Peyer's patch (tissue), 4 donors: ENCODE data around the gene LTO1. TPM values are rescaled to one million over a fixed set of nuclear protein-coding genes. Genes with fewer than 3 reads are reported as not detected.
A peak's percentile ranks its signal among the peaks of the same experiment; 100 is the strongest.

Experiments used
- DNase-seq, 3 donors: peaks; one replicate each; pipeline ENCODE4 v3.0.0-alpha.2; 2017 to 2019
- H3K27ac ChIP-seq, 4 donors: fragments of 200-600 bp; sonication (generic); one replicate each; pipeline ENCODE4 v1.5.1; 2016 to 2019
- H3K27me3 ChIP-seq, 2 donors: fragments of 200-600 bp; sonication (generic); one replicate each; pipeline ENCODE4 v1.5.1; 2019
- H3K36me3 ChIP-seq, 3 donors: fragments of 200-600 bp; sonication (generic); one replicate each; pipeline ENCODE4 v1.5.1; 2016 to 2019
- H3K4me1 ChIP-seq, 4 donors: fragments of 200-600 bp; sonication (generic); one replicate each; pipeline ENCODE4 v1.5.1; 2016 to 2019
- H3K4me3 ChIP-seq, 4 donors: fragments of 200-600 bp; sonication (generic); 1 replicate in 3 of 4; 2 replicates in 1 of 4; pipeline ENCODE4 v1.5.1; 2016 to 2019; ENCODE audit warnings: mild to moderate bottlenecking in 1 of 4
- H3K9me3 ChIP-seq, 4 donors: fragments of 200-600 bp; sonication (generic); one replicate each; pipeline ENCODE4 v1.5.1; 2016 to 2019; ENCODE audit warnings: mild to moderate bottlenecking in 1 of 4
- CTCF ChIP-seq, 6 experiments: fragments of 450-650 bp in 4 of 6; fragments of 200-600 bp in 2 of 6; sonication (generic) in 1 of 6; IDR thresholded peaks; one replicate each; pipeline ENCODE4 v1.5.1; 2017 to 2019; ENCODE audit warnings: antibody characterized with exemption in 6 of 6, mild to moderate bottlenecking in 3 of 6, moderate library complexity in 1 of 6
- POLR2A ChIP-seq, 2 donors: fragments of 450-650 bp; IDR thresholded peaks; one replicate each; pipeline ENCODE4 v1.5.1; 2017; ENCODE audit warnings: antibody characterized with exemption in 2 of 2, mild to moderate bottlenecking in 2 of 2, moderate library complexity in 2 of 2
- total RNA-seq, 4 donors: library from RNA; depleted of rRNA; stranded (reverse); fragments of >200 nt; gene quantifications; one replicate each; pipeline ENCODE4 v1.1.0, GENCODE V29; 2016

Gene LTO1
- total RNA-seq, 4 donors from 2014 or later: 22.1 to 50.3 (median 36.6) TPM

- TF ChIP-seq POLR2A (IDR thresholded peaks at IDR 0.05): no peak
- no peak for TF ChIP-seq CTCF (IDR thresholded peaks at IDR 0.05)
- H3K36me3 ChIP-seq: peaks cover 0 to 30% (median 0%) of the 10 kb centered on the region in 3 donors
- peak in 1 of 3 donors; percentile 39 for DNase-seq
- H3K27ac ChIP-seq: no peak overlapping the region
- H3K27me3 ChIP-seq: no peaks in the 10 kb centered on the region
- no peaks in the 10 kb centered on the region for H3K4me1 ChIP-seq
- no peaks in the 10 kb centered on the region for H3K9me3 ChIP-seq
- no peak overlapping the region for H3K4me3 ChIP-seq
Observed at GRCh38 chr11:69662021-69662698, 13.0 kb downstream of the LTO1 start.

- H3K4me3 ChIP-seq: no peak overlapping the region
- H3K36me3 ChIP-seq: peaks cover 0 to 22% (median 0%) of the 10 kb centered on the region in 3 donors
- H3K9me3 ChIP-seq: no peaks in the 10 kb centered on the region
- H3K27me3 ChIP-seq: no peaks in the 10 kb centered on the region
- no peak for TF ChIP-seq POLR2A (IDR thresholded peaks at IDR 0.05)
- no peak for TF ChIP-seq CTCF (IDR thresholded peaks at IDR 0.05)
- no peak overlapping the region for H3K27ac ChIP-seq
- no peaks in the 10 kb centered on the region for H3K4me1 ChIP-seq
- peak in 1 of 3 donors; percentile 25 for DNase-seq
Observed at GRCh38 chr11:69661413-69661715, 13.8 kb downstream of the LTO1 start.

GRCh38 chr11:69660001-69660500 lies 15.1 kb downstream of the LTO1 start:
- H3K36me3 ChIP-seq: peaks cover 0 to 9% (median 0%) of the 10 kb centered on the region in 3 donors
- DNase-seq: no peak
- TF ChIP-seq CTCF (IDR thresholded peaks at IDR 0.05) (no peak), POLR2A (IDR thresholded peaks at IDR 0.05) (no peak)

GRCh38 chr11:69659591-69659990 lies 15.6 kb downstream of the LTO1 start:
- Histone ChIP-seq H3K4me3 (no peak overlapping the region), H3K4me1 (no peaks in the 10 kb centered on the region), H3K27ac (no peak overlapping the region), H3K9me3 (no peaks in the 10 kb centered on the region), H3K36me3 (peaks cover 0 to 4% (median 0%) of the 10 kb centered on the region in 3 donors), H3K27me3 (no peaks in the 10 kb centered on the region)
- DNase-seq: no peak
- no peak for TF ChIP-seq POLR2A (IDR thresholded peaks at IDR 0.05)
- no peak for TF ChIP-seq CTCF (IDR thresholded peaks at IDR 0.05)

More at GRCh38 chr11:69660001-69660500, 15.1 kb downstream of the LTO1 start:
- Histone ChIP-seq H3K4me1 (no peaks in the 10 kb centered on the region), H3K27me3 (no peaks in the 10 kb centered on the region), H3K9me3 (no peaks in the 10 kb centered on the region), H3K27ac (no peak overlapping the region), H3K4me3 (no peak overlapping the region)

GRCh38 chr11:69658626-69659450 lies 16.3 kb downstream of the LTO1 start:
- no peaks in the 10 kb centered on the region for H3K4me1 ChIP-seq
- DNase-seq: peak in 1 of 3 donors; percentile 24
- TF ChIP-seq POLR2A (IDR thresholded peaks at IDR 0.05) (no peak), CTCF (IDR thresholded peaks at IDR 0.05) (no peak)
- H3K9me3 ChIP-seq: no peaks in the 10 kb centered on the region
- peaks cover 0 to under 1% (median 0%) of the 10 kb centered on the region in 3 donors for H3K36me3 ChIP-seq
- no peak overlapping the region for H3K27ac ChIP-seq
- H3K27me3 ChIP-seq: no peaks in the 10 kb centered on the region
- H3K4me3 ChIP-seq: no peak overlapping the region
